ENCODE measurements around the gene DENND1B.

GRCh38 chr1:197775282-197776262 lies at the start of gene DENND1B:
- TF ChIP-seq EZH2 (IDR thresholded peaks at IDR 0.05; ENCODE audit: borderline replicate concordance): no peak
- TF ChIP-seq CTCF (IDR thresholded peaks at IDR 0.05; ENCODE audit: poor library complexity): peak; percentile 19
- no peak for TF ChIP-seq EZH2phosphoT487 (IDR thresholded peaks at IDR 0.05; ENCODE audit: low read depth, severe bottlenecking, unreplicated experiment)
